ENCODE results near the gene DPP6. TPM values are rescaled to one million over a fixed set of nuclear protein-coding genes. Genes with fewer than 3 reads are reported as not detected.

Gene DPP6
- total RNA-seq, 2 experiments from 2014 or later: not detected

DNA sequence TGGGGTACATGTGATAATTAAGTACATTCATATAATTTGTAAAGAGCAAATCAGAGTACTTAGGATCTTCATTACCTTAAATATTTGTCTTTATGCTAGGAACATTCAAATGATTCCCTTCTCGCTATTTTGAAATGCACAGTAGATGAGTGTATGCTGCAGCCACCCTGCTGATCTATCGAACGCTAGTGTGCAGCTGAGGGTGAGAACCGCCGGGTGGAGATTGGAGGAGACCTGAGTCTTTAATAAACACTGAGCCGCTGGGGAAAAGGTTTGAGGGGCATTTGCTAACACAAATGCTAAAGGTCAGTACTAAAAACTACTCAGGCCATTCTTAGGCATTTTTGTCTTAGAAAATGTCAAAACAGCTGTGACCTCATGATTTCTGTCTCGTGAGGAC, 148.0 kb downstream of the DPP6 start:
- CTCF ChIA-PET: no interaction called here
- Histone ChIP-seq H3K27me3 (ENCODE audit: control insufficient read depth in 1 of 2, insufficient read depth in 2 of 2, low read length in 2 of 2) (no peaks in the 10 kb centered on the region), H3K9me3 (ENCODE audit: control insufficient read depth in 1 of 2, insufficient read depth in 1 of 2, low read length in 2 of 2) (peaks cover 0 to 15% of the 10 kb centered on the region in 2 experiments), H3K36me3 (ENCODE audit: insufficient read depth, low read length) (no peaks in the 10 kb centered on the region), H3K4me3 (ENCODE audit: low read length) (no peak overlapping the region), H3K27ac (ENCODE audit: low read depth in 1 of 2, low read length in 2 of 2) (no peak overlapping the region), H3K4me1 (ENCODE audit: insufficient read depth, low read length) (no peaks in the 10 kb centered on the region)
- no peak for DNase-seq
- POLR2A ChIA-PET: no interaction called here
- Mint-ChIP-seq H3K27me3 (no peaks in the 10 kb centered on the region), H3K27ac (no peak overlapping the region), H3K9me3 (peaks cover 5% of the 10 kb centered on the region), H3K4me3 (no peak overlapping the region), H3K4me1 (ENCODE audit: low read depth) (no peaks in the 10 kb centered on the region), H3K36me3 (ENCODE audit: low read depth) (no peaks in the 10 kb centered on the region)
- intact Hi-C loops (cut with DNase I, micrococcal nuclease): no loop called here
- ATAC-seq (ENCODE audit: poor library complexity): no peak
- TF ChIP-seq, protein P1, sequence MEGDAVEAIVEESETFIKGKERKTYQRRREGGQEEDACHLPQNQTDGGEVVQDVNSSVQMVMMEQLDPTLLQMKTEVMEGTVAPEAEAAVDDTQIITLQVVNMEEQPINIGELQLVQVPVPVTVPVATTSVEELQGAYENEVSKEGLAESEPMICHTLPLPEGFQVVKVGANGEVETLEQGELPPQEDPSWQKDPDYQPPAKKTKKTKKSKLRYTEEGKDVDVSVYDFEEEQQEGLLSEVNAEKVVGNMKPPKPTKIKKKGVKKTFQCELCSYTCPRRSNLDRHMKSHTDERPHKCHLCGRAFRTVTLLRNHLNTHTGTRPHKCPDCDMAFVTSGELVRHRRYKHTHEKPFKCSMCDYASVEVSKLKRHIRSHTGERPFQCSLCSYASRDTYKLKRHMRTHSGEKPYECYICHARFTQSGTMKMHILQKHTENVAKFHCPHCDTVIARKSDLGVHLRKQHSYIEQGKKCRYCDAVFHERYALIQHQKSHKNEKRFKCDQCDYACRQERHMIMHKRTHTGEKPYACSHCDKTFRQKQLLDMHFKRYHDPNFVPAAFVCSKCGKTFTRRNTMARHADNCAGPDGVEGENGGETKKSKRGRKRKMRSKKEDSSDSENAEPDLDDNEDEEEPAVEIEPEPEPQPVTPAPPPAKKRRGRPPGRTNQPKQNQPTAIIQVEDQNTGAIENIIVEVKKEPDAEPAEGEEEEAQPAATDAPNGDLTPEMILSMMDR (IDR thresholded peaks at IDR 0.05): no peak

DNA sequence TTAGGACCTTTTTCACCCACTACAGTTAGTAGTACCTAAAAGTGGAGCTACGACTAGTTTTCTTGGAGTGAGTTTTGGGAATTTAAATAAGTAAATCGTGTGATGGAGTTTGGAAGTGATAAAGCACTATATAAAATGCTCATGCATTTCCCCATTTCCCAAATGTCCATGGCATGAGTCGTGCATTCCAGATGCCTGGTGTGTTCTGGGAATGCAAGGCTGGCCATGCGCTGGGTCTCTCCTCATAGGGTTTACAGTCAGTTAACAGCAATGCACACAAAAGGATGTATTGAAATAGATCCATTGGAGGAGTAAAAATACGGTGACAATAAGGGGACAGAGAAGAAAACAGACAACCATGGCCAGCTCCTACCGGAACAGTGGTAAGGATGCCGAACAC, 149.8 kb downstream of the DPP6 start:
- TF ChIP-seq, protein P1 (IDR thresholded peaks at IDR 0.05): no peak
- Mint-ChIP-seq H3K27me3 (no peaks in the 10 kb centered on the region), H3K4me1 (ENCODE audit: low read depth) (no peaks in the 10 kb centered on the region), H3K36me3 (ENCODE audit: low read depth) (no peaks in the 10 kb centered on the region), H3K9me3 (peaks cover 4% of the 10 kb centered on the region), H3K4me3 (no peak overlapping the region), H3K27ac (no peak overlapping the region)
- ChIA-PET POLR2A (no interaction called here), CTCF (interaction anchor here (0.5 kb wide), 1 partner anchor 20 kb away, joined by 3 read pairs; no protein-coding TSS in a partner anchor)
- Histone ChIP-seq H3K4me1 (ENCODE audit: insufficient read depth, low read length) (no peaks in the 10 kb centered on the region), H3K9me3 (ENCODE audit: control insufficient read depth in 1 of 2, insufficient read depth in 1 of 2, low read length in 2 of 2) (peaks cover 0 to 9% of the 10 kb centered on the region in 2 experiments), H3K27me3 (ENCODE audit: control insufficient read depth in 1 of 2, insufficient read depth in 2 of 2, low read length in 2 of 2) (no peaks in the 10 kb centered on the region), H3K27ac (ENCODE audit: low read depth in 1 of 2, low read length in 2 of 2) (no peak overlapping the region), H3K36me3 (ENCODE audit: insufficient read depth, low read length) (no peaks in the 10 kb centered on the region), H3K4me3 (ENCODE audit: low read length) (no peak overlapping the region)
- intact Hi-C loops (cut with DNase I, micrococcal nuclease): no loop called here
- ATAC-seq (ENCODE audit: poor library complexity) (no peak), DNase-seq (no peak)

DNA sequence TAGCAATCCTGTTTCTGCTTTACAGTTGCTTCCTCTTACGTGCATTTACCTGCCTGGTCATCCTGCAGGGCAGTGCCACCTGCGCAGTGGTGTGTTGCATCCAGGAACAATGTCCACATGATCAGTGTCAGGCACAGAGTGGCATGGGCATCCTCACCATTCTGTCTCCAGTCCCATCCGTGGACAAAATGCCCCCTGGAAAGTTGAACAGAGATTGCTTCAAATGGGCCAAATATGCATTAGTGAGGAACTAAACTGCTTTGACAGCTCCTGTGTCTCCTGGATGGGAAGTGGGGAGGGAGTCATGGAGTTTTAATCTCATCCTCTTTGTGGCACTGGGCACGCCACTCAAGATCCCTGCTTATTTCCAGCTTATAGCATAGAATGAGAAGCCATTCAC, 151.8 kb downstream of the DPP6 start:
- H3K36me3 Mint-ChIP-seq (ENCODE audit: low read depth): no peaks in the 10 kb centered on the region
- Histone ChIP-seq H3K4me1 (ENCODE audit: insufficient read depth, low read length) (no peaks in the 10 kb centered on the region), H3K4me3 (ENCODE audit: low read length) (no peak overlapping the region), H3K9me3 (ENCODE audit: control insufficient read depth in 1 of 2, insufficient read depth in 1 of 2, low read length in 2 of 2) (peaks cover 0 to 12% of the 10 kb centered on the region in 2 experiments), H3K27ac (ENCODE audit: low read depth in 1 of 2, low read length in 2 of 2) (no peak overlapping the region), H3K36me3 (ENCODE audit: insufficient read depth, low read length) (no peaks in the 10 kb centered on the region), H3K27me3 (ENCODE audit: control insufficient read depth in 1 of 2, insufficient read depth in 2 of 2, low read length in 2 of 2) (no peaks in the 10 kb centered on the region)
- H3K4me3 Mint-ChIP-seq: no peak overlapping the region
- no peaks in the 10 kb centered on the region for H3K27me3 Mint-ChIP-seq
- no peaks in the 10 kb centered on the region for H3K4me1 Mint-ChIP-seq (ENCODE audit: low read depth)
- no peak for ATAC-seq (ENCODE audit: poor library complexity)
- intact Hi-C loops (cut with DNase I, micrococcal nuclease): no loop called here
- ChIA-PET POLR2A (no interaction called here), CTCF (no interaction called here)
- TF ChIP-seq, protein P1 (IDR thresholded peaks at IDR 0.05): no peak
- no peak for DNase-seq
- H3K9me3 Mint-ChIP-seq: peaks cover 4% of the 10 kb centered on the region
- H3K27ac Mint-ChIP-seq: no peak overlapping the region

Data from CD4-positive, alpha-beta T cell (primary cell).